Large intestine (tissue), 3 donors: ENCODE measurements around the gene A4GALT. TPM values are rescaled to one million over a fixed set of nuclear protein-coding genes. Genes with fewer than 3 reads are reported as not detected.

Source experiments
- DNase-seq, 2 donors: peaks; one replicate each; pipeline versions ENCODE4 v3.0.0 to v3.0.0-alpha.2; 2013
- H3K27ac ChIP-seq: one replicate; pipeline ENCODE4 v1.5.1; 2013; ENCODE audit warnings: low read length
- H3K27me3 ChIP-seq: 2 replicates; pipeline ENCODE4 v1.6.1; 2013; ENCODE audit warnings: low read length; ENCODE audit not compliant: control insufficient read depth, insufficient read depth
- H3K36me3 ChIP-seq: 2 replicates; pipeline ENCODE4 v1.6.1; 2013; ENCODE audit warnings: low read length; ENCODE audit not compliant: control insufficient read depth, insufficient read depth
- H3K4me1 ChIP-seq: one replicate; pipeline ENCODE4 v1.6.1; 2013; ENCODE audit warnings: low read length; ENCODE audit not compliant: control insufficient read depth, insufficient read depth
- H3K4me3 ChIP-seq: one replicate; pipeline ENCODE4 v1.5.1; 2013; ENCODE audit warnings: low read length
- H3K9me3 ChIP-seq: one replicate; pipeline ENCODE4 v1.6.1; 2013; ENCODE audit warnings: mild to moderate bottlenecking, low read depth, low read length, moderate library complexity; ENCODE audit not compliant: control insufficient read depth
- WGBS: methylation state at CpG from one replicate; pipeline ENCODE4 v1.1.5; 2013; ENCODE audit warnings: low lambda C conversion rate; ENCODE audit not compliant: insufficient coverage; 5-methylcytosine and 5-hydroxymethylcytosine counted together
- polyA plus RNA-seq: library from polyadenylated mRNA; unstranded; fragments of 120-200 nt; gene quantifications from one replicate; pipeline ENCODE4 v1.2.1, GENCODE V29; 2013

Gene A4GALT
- polyA plus RNA-seq, 1 donor, result 5.5 TPM

DNA sequence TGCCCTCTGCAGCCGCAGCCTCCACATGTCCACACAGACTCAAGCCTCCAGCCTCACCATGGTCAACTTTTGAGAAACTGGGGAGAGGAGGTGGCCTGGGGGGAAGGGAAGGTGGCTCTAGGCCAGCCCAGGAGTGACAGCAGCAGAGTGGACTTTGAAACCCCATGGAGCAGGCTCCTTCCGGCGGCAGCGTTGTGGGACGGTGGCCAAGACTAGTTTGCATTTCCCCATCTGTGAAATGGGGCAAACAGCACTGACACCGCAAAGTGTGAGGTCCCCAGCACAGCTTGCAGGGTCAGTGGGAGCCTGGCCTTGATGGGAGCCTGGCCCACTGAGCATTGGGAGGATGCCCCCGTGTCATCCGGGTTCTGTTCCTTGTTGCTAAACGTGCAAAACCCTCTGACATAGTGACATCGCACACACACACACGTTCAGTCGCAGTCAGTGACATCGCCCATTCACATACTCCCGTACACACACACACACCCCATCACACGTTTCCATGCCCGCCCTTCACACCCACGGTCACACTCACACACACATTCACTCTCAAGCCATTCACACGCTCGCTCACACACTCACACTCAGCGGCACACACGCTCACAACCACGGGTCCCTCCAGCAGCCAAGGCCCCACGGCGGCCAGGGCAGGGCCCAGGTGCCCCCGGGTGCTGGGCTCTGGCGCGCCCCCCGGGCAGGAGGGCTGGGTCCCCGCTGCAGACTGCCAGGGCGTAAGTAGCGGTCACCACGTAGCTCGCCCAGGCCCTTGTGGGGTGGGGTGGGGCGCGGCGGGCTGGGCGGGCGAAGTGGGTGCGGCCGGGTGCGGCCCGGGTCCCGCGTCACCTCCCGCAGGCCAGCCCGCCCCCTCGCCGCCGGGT, 72.1 kb downstream of the A4GALT start:
- Histone ChIP-seq H3K27ac (peak overlapping the region; percentile 96), H3K4me1 (peaks cover 53% of the 10 kb centered on the region), H3K27me3 (no peaks in the 10 kb centered on the region), H3K36me3 (no peaks in the 10 kb centered on the region), H3K4me3 (peak overlapping the region; percentile 84), H3K9me3 (peaks cover 3% of the 10 kb centered on the region)
- WGBS, result no CpG with 5 or more reads among the region's 49 CpGs
- peak; percentile 78 to 90 for DNase-seq

DNA sequence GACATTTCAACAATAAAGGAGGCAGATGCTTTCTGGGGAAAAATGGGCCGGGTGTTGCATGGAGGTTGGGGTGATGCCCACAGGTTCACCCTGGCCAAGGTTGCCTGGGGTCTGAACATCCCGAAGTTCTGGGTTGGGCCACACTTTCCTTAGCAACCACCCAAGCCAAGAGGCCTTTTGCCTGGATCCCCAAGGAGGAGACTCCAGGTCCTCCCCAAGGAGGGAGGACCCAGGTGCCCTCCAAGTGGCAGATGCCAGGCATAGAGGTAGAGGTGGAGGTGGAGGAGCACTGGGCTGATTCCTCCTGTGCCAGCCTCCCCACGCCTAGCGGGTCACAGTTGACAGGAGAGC, 72.7 kb downstream of the A4GALT start:
- Histone ChIP-seq H3K36me3 (no peaks in the 10 kb centered on the region), H3K9me3 (peaks cover 3% of the 10 kb centered on the region), H3K4me1 (peaks cover 57% of the 10 kb centered on the region), H3K27me3 (no peaks in the 10 kb centered on the region), H3K4me3 (peak overlapping the region; percentile 84), H3K27ac (peak overlapping the region; percentile 96)
- no CpG with 5 or more reads among the region's 4 CpGs for WGBS
- no peak for DNase-seq

DNA sequence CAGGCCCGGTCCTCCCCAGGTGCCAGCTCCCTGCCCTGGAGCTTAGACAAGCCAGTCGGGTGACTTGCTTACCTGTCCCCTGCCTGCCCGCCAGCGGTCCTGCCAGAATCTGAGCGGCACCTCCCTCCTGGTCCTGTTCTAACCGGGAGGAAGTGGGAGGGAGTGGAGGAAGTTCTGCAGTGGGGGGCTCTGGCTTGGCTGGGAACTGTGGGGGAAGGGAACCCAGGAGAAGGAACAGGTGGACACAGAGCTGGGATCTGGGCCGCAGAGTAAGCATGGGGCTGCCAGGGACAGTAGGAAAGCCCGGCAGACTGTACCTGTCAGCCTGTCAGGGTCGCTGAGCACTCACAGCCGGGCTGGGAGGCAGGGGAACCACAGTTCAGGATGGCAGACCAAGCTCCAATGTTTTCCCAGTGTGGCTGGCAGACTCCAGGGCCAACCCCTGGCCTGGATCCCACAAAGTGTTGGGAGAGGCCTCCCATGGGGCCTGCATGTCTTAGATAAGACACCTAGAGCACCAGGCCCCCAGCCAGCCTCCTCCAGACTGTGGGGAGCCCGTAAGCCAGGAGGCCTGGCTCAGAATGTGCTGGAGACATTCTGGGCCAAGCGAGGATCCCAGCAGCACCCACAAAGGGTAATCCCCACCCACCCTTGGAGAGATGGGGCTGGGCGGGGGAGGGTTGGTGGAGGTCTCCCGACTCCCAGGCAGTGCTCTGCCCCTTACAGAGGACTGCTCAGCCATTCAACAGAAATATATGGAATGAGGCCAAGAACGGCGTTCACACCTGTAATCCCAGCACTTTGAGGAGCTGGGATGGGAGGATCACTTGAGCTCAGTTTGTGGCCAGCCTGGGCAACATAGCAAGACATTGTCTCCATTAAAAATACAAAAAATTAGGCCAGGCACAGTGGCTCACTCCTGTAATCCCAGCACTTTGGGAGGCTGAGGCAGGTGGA, 73.8 kb downstream of the A4GALT start:
- Histone ChIP-seq H3K27me3 (no peaks in the 10 kb centered on the region), H3K36me3 (no peaks in the 10 kb centered on the region), H3K27ac (peak overlapping the region; percentile 77), H3K4me1 (peaks cover 68% of the 10 kb centered on the region), H3K4me3 (peak overlapping the region; percentile 13), H3K9me3 (peaks cover 3% of the 10 kb centered on the region)
- peak; percentile 48 to 77 for DNase-seq
- no CpG with 5 or more reads among the region's 16 CpGs for WGBS

DNA sequence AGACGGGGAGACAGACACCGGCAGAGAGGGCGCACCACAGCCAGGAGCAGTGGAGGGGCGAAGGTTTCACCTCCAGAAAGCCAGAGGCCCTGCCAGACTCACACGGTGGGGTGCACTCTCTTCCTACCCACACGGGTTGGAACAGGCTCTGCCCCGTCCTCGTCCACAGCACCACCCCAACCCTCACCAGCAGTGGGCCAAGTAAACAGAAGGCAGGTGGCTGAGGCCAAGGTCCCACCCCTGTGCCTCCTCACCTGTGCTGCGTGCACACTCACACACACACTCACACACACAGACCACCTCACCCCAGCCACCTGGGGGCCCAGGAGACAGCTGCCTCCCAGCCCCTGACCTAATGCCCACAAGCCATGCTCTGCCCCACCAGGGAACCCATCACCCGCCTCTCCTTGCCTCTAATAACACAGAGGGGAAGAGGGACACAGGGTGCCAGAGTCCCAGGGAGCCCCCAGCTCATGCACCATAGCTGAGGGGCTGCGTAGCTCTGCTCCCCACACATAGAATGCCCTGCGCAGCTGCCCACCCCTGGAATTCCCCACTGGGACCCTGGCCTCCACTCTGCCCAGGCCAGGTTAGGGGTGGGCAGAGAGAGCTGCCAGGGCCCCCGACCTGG, 74.6 kb downstream of the A4GALT start:
- peaks cover 3% of the 10 kb centered on the region for H3K9me3 ChIP-seq
- H3K36me3 ChIP-seq, result no peaks in the 10 kb centered on the region
- H3K4me1 ChIP-seq, result peaks cover 76% of the 10 kb centered on the region
- DNase-seq, result peak; percentile 64 to 83
- H3K4me3 ChIP-seq, result peak overlapping the region; percentile 13
- no CpG with 5 or more reads among the region's 13 CpGs for WGBS
- peak overlapping the region; percentile 77 for H3K27ac ChIP-seq
- no peaks in the 10 kb centered on the region for H3K27me3 ChIP-seq

DNA sequence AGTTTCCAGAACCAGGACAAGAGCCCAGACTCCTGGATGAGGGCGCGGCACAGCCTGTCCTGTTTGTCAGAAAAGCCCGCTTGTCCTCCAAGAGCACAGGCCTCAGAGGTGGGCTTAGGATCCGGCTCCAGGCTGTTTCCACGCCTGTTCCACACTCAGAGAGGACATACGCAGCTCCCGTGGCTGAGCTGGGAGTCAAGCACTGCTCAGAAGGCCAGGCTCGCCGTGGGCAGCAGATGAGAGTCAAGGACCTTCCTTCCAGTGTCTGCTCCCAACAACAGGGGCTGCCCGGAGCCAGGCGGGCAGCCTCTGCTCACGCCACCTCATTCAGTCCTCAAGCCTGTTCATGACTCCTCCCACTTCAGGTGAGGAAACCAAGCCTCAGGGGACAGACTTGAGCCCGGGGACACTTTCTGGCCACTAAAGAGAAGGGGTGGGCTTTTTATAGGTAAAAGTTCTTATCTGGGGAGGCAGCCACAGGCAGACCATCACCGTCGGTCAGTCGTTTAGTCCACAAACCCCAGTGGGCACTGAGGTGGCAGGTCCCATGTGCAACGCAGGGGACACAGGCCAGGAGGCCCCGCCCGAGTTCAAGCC, 75.2 kb downstream of the A4GALT start:
- Histone ChIP-seq H3K9me3 (peaks cover 3% of the 10 kb centered on the region), H3K4me1 (peaks cover 77% of the 10 kb centered on the region), H3K36me3 (no peaks in the 10 kb centered on the region), H3K27me3 (no peaks in the 10 kb centered on the region), H3K27ac (peak overlapping the region; percentile 77), H3K4me3 (no peak overlapping the region)
- DNase-seq, result no peak
- WGBS, result no CpG with 5 or more reads among the region's 19 CpGs

DNA sequence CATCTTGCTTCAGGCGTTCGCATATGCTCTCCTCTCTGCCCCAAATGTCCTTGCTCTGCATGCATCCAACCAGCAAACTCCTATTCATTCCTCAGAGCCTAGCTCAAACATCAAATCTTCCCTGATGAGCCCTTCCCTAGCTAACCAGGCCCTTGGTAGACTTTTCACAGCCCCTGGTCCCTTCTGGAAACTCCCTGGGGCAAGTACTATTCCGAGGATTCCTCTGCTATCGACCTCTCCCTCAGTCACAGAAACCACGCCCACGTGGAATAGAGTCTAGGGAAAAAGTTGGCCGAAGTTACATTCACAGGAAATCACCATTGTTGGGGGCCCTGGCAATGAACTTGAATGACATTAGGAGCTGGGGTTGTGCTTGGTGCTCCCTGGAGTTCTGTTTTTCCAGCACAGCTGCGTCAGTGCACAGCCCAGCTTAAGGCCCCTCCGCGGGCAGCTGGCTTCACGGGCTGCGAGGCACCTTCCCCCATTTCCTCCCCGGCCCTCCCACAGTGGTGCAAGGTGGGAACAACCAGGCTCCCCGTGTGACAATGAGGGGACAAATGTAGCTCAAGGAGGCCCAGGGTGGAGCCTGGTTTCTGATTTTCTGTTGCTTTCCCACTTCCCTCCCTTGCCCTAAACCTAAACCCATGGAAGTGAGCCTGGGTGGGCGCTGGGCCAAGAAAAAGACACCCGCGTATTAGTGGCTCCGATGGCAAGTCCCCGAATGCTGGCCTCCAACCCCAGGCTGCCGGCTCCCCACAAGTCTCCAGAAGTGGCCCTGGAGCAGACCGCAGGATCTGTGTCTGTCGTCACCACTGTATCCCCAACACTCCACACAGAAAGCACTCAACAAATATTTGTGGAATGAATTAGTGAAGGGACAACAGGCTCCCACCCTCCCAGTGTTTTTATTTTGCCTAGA, 76.0 kb downstream of the A4GALT start:
- DNase-seq, result peak; percentile 34 to 72
- WGBS, result 79% methylated on average over 2 of the region's 22 CpGs
- no peaks in the 10 kb centered on the region for H3K36me3 ChIP-seq
- H3K9me3 ChIP-seq, result peaks cover 2% of the 10 kb centered on the region
- no peak overlapping the region for H3K4me3 ChIP-seq
- peaks cover 81% of the 10 kb centered on the region for H3K4me1 ChIP-seq
- no peaks in the 10 kb centered on the region for H3K27me3 ChIP-seq
- peak overlapping the region; percentile 77 for H3K27ac ChIP-seq

DNA sequence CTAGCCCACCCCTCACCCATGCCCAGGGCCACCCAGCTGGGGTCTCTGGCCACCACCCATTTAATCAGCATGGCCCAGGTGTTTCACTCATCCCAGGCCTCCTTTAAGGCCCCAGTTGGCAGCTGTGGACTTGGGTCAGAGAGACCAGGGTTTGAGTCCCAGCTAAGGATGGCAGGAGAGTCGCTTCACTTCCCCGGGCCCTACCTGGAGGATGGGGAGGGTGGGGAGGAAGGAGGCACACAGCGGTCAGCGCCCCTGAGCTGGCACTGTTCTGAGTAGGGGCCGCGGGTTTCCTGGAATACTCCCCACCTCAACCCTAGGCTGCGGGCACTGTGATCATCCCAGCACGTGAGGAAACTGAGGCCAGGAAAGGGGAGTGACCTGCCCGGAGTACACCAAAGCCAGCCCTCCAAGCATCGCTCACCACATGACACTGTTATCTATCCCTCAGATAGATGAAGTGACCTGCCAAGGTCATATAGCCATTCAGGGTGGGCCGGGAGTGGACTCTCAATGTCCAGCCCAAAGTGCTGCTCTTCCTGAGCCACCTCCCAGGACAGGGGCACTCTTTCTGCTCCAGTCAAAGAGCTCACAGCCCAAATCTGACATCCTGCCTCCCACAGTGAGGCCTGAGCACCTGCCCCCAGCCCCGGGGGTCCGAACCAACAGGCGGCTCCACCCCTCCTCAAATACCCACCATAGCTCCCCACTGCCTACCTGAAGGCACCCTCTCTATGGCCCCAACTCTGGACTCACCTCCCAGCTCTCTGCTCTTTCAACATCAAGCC, 76.8 kb downstream of the A4GALT start:
- H3K9me3 ChIP-seq, result no peaks in the 10 kb centered on the region
- no peaks in the 10 kb centered on the region for H3K27me3 ChIP-seq
- DNase-seq, result no peak
- no peak overlapping the region for H3K4me3 ChIP-seq
- peak overlapping the region; percentile 77 for H3K27ac ChIP-seq
- WGBS, result no CpG with 5 or more reads among the region's 14 CpGs
- no peaks in the 10 kb centered on the region for H3K36me3 ChIP-seq
- H3K4me1 ChIP-seq, result peaks cover 86% of the 10 kb centered on the region

DNA sequence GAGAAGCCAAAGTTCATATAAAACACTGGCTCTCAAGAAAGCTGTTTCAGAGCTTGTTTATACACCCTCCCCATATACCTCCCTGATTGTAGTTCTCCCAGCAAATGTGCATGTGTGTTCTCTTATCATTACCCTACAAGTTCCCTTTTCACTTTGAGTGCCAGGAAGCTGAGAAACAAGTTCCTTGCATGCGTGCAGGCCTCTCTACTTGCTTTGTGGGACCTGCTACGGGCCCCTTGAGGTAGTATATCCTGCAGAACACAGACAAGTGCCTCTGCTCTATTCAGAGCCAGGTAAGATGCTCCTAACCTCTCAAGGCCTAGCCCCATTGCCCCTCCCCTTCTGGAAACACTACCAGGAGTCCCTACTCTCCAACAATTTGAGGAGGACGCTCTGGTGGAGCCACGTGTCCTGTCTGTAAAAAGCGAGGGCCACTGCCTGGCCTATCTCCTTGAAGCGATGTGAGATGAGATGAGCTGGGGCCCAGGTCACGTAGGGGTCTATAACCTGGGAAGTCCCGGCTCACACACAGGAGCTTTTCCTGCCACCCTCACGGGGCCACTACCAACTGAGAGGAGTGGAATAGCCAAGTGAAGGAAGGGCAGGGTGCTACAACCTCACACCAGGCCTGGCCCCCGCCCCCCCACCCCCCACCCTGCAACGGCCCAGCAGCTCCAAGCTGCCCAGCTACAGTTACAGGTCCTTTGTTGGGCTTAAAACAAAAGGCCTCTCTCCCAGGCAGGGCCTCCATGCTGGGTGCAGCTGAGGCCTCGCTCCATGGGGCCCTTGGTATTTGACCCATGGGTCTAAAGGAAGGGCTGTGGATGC, 77.7 kb downstream of the A4GALT start:
- WGBS, result no CpG with 5 or more reads among the region's 12 CpGs
- H3K36me3 ChIP-seq, result no peaks in the 10 kb centered on the region
- H3K4me3 ChIP-seq, result no peak overlapping the region
- peaks cover 81% of the 10 kb centered on the region for H3K4me1 ChIP-seq
- H3K27ac ChIP-seq, result peak overlapping the region; percentile 77
- no peaks in the 10 kb centered on the region for H3K9me3 ChIP-seq
- no peaks in the 10 kb centered on the region for H3K27me3 ChIP-seq
- DNase-seq, result peak; percentile 48 to 71
